ENCODE data around the gene CAVIN3.
"Not testable (repeated sequence)": the region's sequence is repeated elsewhere in the genome, so short reads cannot be mapped to it uniquely, and the experiment has no call there.

Gene CAVIN3

GRCh38 chr11:6312106-6312505 is 8.2 kb downstream of the CAVIN3 start:
- no peaks in the 10 kb centered on the region for H3K9me3 Mint-ChIP-seq
- no peak overlapping the region for H3K27ac Mint-ChIP-seq

DNA sequence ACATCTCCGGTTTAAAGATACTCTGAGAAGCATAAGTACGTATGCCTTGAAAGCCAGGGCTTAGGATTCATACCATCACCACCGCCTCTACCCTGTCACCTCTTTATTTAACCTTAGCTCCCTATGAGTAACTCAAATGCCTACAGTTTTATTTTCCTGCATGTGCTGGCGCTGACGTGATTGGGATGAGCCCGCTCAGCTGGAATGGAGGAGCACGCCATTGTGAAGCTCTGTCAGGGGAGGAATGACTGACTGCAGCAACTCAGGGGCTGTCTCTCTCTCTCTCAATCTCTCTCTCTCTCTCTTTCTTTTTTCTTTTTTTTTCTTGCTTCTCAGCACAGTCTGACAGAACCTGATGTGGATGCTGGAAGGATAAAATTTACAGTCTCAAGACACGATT is 12.4 kb downstream of the CAVIN3 start:
- H3K36me3 Mint-ChIP-seq = no peaks in the 10 kb centered on the region
- no peak overlapping the region for H3K4me3 Mint-ChIP-seq
- ATAC-seq (no peak), DNase-seq (ENCODE audit: low spot score in 2 of 2) (no peak)
- no peaks in the 10 kb centered on the region for H3K9me3 Mint-ChIP-seq
- H3K27ac Mint-ChIP-seq = no peak overlapping the region
- H3K4me1 Mint-ChIP-seq = no peaks in the 10 kb centered on the region

More at GRCh38 chr11:6312106-6312505, 8.2 kb downstream of the CAVIN3 start:
- H3K4me1 Mint-ChIP-seq = no peaks in the 10 kb centered on the region
- no peak overlapping the region for H3K4me3 Mint-ChIP-seq
- no peaks in the 10 kb centered on the region for H3K36me3 Mint-ChIP-seq
- DNase-seq (ENCODE audit: low spot score in 2 of 2) (no peak), ATAC-seq (no peak)

DNA sequence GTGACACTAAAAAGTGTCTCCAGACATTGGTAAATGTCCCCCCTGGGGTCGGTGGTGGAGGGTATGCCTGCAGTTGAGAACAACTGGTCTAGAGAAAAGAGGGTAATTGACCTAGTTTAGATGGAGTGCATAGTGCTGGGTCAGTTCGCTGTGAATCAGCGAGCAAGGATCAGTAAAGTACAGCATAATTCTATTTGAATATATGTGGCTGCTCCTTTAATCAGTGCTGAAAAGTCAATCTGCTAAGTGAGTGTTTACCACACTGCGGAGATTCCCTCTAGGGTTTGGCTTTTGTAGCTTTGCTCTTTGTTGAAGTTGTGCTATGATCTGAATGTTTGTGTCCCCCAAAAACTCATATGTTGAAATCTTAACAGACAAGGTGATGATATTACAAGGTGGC is 15.0 kb downstream of the CAVIN3 start:
- Mint-ChIP-seq H3K36me3 (no peaks in the 10 kb centered on the region), H3K4me3 (no peak overlapping the region), H3K9me3 (no peaks in the 10 kb centered on the region), H3K4me1 (no peaks in the 10 kb centered on the region), H3K27ac (no peak overlapping the region)
- DNase-seq (ENCODE audit: low spot score in 2 of 2) (no peak), ATAC-seq (no peak)

DNA sequence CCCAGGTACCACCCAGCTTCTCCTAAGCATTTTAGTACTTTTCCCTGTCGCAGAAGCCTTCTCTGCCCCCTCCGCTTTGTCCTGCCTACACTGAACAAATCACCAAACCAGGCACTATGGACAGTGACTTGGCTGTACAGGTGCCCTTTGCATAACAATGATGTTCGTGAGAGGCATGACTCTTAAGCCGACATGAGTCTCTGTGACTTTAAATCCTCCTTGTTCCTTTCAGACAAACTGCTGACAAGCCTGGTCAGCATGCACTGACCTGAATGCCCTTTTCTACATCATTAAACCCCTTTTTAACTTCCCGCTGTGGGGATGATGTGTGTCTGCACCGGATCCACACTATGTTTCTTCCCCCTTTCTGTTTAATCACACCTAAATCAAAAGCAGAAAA is 16.6 kb downstream of the CAVIN3 start:
- DNase-seq (ENCODE audit: low spot score in 2 of 2) (no peak), ATAC-seq (no peak)
- no peaks in the 10 kb centered on the region for H3K9me3 Mint-ChIP-seq
- no peak overlapping the region for H3K4me3 Mint-ChIP-seq
- H3K4me1 Mint-ChIP-seq = no peaks in the 10 kb centered on the region
- H3K36me3 Mint-ChIP-seq = no peaks in the 10 kb centered on the region
- H3K27ac Mint-ChIP-seq = no peak overlapping the region

GRCh38 chr11:6301096-6301495 is 19.2 kb downstream of the CAVIN3 start:
- no peaks in the 10 kb centered on the region for H3K36me3 Mint-ChIP-seq
- no peak overlapping the region for H3K27ac Mint-ChIP-seq
- no peaks in the 10 kb centered on the region for H3K9me3 Mint-ChIP-seq
- no peak overlapping the region for H3K4me3 Mint-ChIP-seq
- ATAC-seq = no peak
- H3K4me1 Mint-ChIP-seq = no peaks in the 10 kb centered on the region
- DNase-seq (ENCODE audit: low spot score in 2 of 2) = no peak

DNA sequence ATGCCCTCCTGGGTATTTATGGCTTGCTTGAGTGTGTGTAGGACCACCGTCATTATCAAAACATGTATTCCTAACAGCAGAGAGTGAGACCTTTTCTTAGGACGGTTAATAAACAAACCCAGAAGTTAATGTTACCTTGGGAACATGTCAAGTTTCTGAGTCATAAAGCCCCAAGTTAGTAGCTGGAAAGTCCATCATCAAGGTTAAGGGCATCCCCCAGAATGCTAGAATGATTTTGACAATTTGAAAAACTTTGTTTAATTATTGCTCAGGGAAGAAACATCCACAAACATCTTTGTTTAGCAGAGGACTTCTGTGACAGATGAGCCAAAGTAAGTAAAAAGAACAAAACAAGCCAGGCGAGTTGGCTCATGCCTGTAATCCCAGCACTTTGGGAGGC is 20.0 kb downstream of the CAVIN3 start:
- no peaks in the 10 kb centered on the region for H3K4me1 Mint-ChIP-seq
- DNase-seq (ENCODE audit: low spot score in 2 of 2) = no peak
- H3K9me3 Mint-ChIP-seq = no peaks in the 10 kb centered on the region
- no peak for ATAC-seq
- no peaks in the 10 kb centered on the region for H3K36me3 Mint-ChIP-seq
- no peak overlapping the region for H3K27ac Mint-ChIP-seq
- no peak overlapping the region for H3K4me3 Mint-ChIP-seq

GRCh38 chr11:6298605-6299004 is 21.7 kb downstream of the CAVIN3 start:
- Mint-ChIP-seq H3K36me3 (no peaks in the 10 kb centered on the region), H3K27ac (no peak overlapping the region), H3K4me3 (no peak overlapping the region), H3K9me3 (no peaks in the 10 kb centered on the region), H3K4me1 (no peaks in the 10 kb centered on the region)
- ATAC-seq = peak; percentile 79
- no peak for DNase-seq (ENCODE audit: low spot score in 2 of 2)

GRCh38 chr11:6297831-6298230 is 22.5 kb downstream of the CAVIN3 start:
- Mint-ChIP-seq H3K4me1 (no peaks in the 10 kb centered on the region), H3K4me3 (no peak overlapping the region), H3K27ac (no peak overlapping the region), H3K9me3 (no peaks in the 10 kb centered on the region), H3K36me3 (no peaks in the 10 kb centered on the region)
- DNase-seq (ENCODE audit: low spot score in 2 of 2) = no peak
- no peak for ATAC-seq

DNA sequence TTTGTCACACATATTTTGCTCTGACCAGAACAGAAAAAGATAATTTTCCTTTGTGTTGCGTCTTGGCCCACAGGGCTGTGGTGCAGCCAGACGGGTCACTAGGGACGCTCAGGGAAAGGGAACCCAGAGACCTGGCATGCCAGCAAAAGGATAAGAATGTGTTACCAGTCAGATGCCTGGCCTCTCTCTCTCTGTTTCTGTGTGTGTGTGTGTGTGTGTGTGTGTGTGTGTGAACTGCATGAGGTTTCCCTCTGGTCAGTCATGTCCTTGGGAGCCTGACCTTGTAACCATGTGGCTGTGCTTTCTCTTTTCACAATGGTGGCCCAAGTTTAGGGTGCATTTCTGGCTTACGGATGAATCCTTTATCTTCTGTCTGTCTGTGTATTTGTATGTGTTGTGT is 35.3 kb downstream of the CAVIN3 start:
- Mint-ChIP-seq H3K4me1 (no peaks in the 10 kb centered on the region), H3K36me3 (no peaks in the 10 kb centered on the region), H3K27ac (no peak overlapping the region), H3K9me3 (no peaks in the 10 kb centered on the region), H3K4me3 (no peak overlapping the region)
- no peak for ATAC-seq
- no peak for DNase-seq (ENCODE audit: low spot score in 2 of 2)

GRCh38 chr11:6284250-6284649 is 36.1 kb downstream of the CAVIN3 start:
- Mint-ChIP-seq H3K9me3 (no peaks in the 10 kb centered on the region), H3K4me1 (no peaks in the 10 kb centered on the region), H3K27ac (no peak overlapping the region), H3K4me3 (no peak overlapping the region), H3K36me3 (no peaks in the 10 kb centered on the region)
- DNase-seq (ENCODE audit: low spot score in 2 of 2) = no peak
- ATAC-seq = no peak

GRCh38 chr11:6283453-6284023 is 36.8 kb downstream of the CAVIN3 start:
- H3K36me3 Mint-ChIP-seq = no peaks in the 10 kb centered on the region
- H3K4me3 Mint-ChIP-seq = no peak overlapping the region
- H3K9me3 Mint-ChIP-seq = no peaks in the 10 kb centered on the region
- H3K4me1 Mint-ChIP-seq = no peaks in the 10 kb centered on the region
- DNase-seq (ENCODE audit: low spot score in 2 of 2) (no peak), ATAC-seq (no peak)
- H3K27ac Mint-ChIP-seq = no peak overlapping the region

DNA sequence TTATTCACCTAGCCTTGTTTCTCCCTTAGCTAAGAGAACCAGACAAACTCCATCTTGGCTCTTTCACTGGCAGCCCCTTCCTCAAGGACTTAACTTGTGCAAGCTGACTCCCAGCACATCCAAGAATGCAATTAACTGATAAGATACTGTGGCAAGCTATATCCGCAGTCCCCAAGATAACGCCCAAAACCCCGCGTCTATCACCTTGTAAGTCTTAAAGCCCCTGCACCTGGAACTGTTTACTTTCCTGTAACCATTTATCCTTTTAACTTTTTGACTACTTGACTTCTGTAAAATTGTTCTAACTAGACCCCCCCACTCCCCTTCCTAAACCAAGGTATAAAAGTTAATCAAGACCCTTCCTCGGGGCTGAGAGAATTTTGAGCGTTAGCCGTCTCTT is 39.5 kb downstream of the CAVIN3 start:
- ATAC-seq; H3K36me3 Mint-ChIP-seq; H3K27ac Mint-ChIP-seq; H3K4me3 Mint-ChIP-seq; H3K9me3 Mint-ChIP-seq; H3K4me1 Mint-ChIP-seq; DNase-seq (ENCODE audit: low spot score in 2 of 2): not testable (repeated sequence)

DNA sequence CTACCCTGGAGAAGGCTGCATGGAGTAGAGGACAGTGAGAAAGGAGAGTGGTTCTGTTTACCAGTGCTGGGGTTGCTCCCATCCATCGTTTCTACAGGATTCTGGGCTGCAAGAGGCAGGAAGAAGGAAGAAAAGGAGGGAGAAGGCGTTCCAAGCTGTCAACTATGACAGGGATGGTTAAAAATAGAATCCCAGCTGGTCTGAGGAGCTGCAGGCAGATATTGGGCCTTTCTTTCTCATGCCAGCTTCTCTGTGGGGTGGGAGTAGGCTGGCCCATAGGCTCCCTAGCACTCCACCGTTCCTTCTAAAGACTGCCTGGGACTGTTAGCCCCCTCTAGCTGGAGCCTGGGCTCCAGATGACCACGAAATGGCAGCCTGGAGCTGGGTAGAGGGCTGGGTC is 47.1 kb downstream of the CAVIN3 start:
- no peak overlapping the region for H3K4me3 Mint-ChIP-seq
- no peak overlapping the region for H3K27ac Mint-ChIP-seq
- no peaks in the 10 kb centered on the region for H3K36me3 Mint-ChIP-seq
- no peak for DNase-seq (ENCODE audit: low spot score in 2 of 2)
- no peaks in the 10 kb centered on the region for H3K4me1 Mint-ChIP-seq
- no peak for ATAC-seq
- H3K9me3 Mint-ChIP-seq = no peaks in the 10 kb centered on the region

DNA sequence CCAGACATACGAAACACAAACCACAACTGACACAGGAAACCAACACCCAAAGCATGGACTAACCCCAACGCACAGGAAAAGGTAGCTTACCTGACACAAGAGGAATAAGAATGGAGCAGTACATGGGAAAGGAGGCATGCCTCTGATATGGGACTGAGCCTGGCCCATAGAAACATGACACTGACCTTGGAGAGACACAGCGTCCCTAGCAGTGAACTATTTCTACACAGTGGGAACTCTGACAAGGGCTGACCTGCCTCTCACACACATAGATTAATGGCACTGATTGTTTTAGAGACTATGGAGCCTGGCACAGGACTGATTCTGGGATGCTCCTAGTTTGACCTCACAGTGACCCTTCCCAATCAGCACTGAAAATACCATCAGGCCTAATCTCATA is 48.7 kb downstream of the CAVIN3 start:
- Mint-ChIP-seq H3K9me3 (no peaks in the 10 kb centered on the region), H3K27ac (no peak overlapping the region), H3K36me3 (no peaks in the 10 kb centered on the region), H3K4me3 (no peak overlapping the region), H3K4me1 (no peaks in the 10 kb centered on the region)
- ATAC-seq (no peak), DNase-seq (ENCODE audit: low spot score in 2 of 2) (no peak)

DNA sequence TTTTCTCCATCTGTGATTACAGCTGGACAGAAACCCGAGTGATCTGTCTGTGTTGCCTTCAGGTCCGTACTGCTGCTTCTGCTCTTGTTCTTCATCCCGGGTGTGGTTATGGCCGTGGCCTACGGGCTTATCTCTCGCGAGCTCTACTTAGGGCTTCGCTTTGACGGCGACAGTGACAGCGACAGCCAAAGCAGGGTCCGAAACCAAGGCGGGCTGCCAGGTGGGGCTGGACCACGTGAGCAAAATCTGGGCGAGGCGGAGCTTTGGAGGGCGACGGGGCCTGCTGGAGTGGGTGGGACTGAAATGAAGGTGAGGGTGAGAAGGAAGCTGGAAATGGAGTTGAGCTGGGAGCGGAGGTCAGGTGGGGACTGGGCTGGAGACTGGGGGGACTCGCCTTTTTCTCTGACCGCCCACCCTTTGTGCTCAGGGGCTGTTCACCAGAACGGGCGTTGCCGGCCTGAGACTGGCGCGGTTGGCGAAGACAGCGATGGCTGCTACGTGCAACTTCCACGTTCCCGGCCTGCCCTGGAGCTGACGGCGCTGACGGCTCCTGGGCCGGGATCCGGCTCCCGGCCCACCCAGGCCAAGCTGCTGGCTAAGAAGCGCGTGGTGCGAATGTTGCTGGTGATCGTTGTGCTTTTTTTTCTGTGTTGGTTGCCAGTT is 49.6 kb downstream of the CAVIN3 start:
- no peak for DNase-seq (ENCODE audit: low spot score in 2 of 2)
- Mint-ChIP-seq H3K4me3 (no peak overlapping the region), H3K4me1 (no peaks in the 10 kb centered on the region), H3K9me3 (no peaks in the 10 kb centered on the region), H3K36me3 (no peaks in the 10 kb centered on the region), H3K27ac (no peak overlapping the region)
- no peak for ATAC-seq

DNA sequence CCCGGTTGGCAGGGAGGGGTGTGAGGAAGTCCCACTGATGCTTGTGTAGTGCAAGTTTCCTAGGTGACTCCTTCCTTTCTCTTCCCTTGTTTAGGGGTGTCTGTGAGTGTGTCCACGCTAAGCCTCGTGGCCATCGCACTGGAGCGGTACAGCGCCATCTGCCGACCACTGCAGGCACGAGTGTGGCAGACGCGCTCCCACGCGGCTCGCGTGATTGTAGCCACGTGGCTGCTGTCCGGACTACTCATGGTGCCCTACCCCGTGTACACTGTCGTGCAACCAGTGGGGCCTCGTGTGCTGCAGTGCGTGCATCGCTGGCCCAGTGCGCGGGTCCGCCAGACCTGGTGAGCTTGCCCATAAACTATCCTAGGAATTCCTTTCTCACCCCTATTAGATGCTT is 50.3 kb downstream of the CAVIN3 start:
- H3K27ac Mint-ChIP-seq = no peak overlapping the region
- no peaks in the 10 kb centered on the region for H3K36me3 Mint-ChIP-seq
- H3K9me3 Mint-ChIP-seq = no peaks in the 10 kb centered on the region
- ATAC-seq (peak; percentile 49), DNase-seq (ENCODE audit: low spot score in 2 of 2) (peak in 1 of 2 donors; percentile 48)
- no peak overlapping the region for H3K4me3 Mint-ChIP-seq
- no peaks in the 10 kb centered on the region for H3K4me1 Mint-ChIP-seq

Data from stimulated activated effector memory CD8-positive, alpha-beta T cell treated with anti-CD3 and anti-CD28 coated beads, Interleukin-12 subunit alpha, Interleukin-12 subunit beta, amount 100 ng/mL, for 72 hours (primary cell).